Pons (tissue), 1 donor: Measurements from ENCODE around the gene PRPF40B.
A peak's percentile ranks its signal among the peaks of the same experiment; 100 is the strongest.

Experiments
- DNase-seq: peaks from one replicate; pipeline ENCODE4 v3.0.0-alpha.2; 2016; ENCODE audit warnings: low spot score

PRPF40B gene

GRCh38 chr12:49636574-49636973 lies 13.2 kb downstream of the PRPF40B start:
- DNase-seq, result no peak

- peak; percentile 89 for DNase-seq
Observed at GRCh38 chr12:49636979-49637755, 13.8 kb downstream of the PRPF40B start.

- DNase-seq, result no peak
Observed at GRCh38 chr12:49641748-49642369, 18.5 kb downstream of the PRPF40B start.

- no peak for DNase-seq
Observed at GRCh38 chr12:49642370-49642802, 19.0 kb downstream of the PRPF40B start.

- no peak for DNase-seq
Observed at GRCh38 chr12:49643135-49643534, 19.8 kb downstream of the PRPF40B start.

- DNase-seq, result no peak
Observed at GRCh38 chr12:49643961-49644619, 20.7 kb downstream of the PRPF40B start.

GRCh38 chr12:49644620-49644994 lies 21.2 kb downstream of the PRPF40B start:
- DNase-seq, result peak; percentile 84

GRCh38 chr12:49645146-49646039 lies 22.0 kb downstream of the PRPF40B start:
- no peak for DNase-seq

GRCh38 chr12:49646331-49646830 lies 23.0 kb downstream of the PRPF40B start:
- no peak for DNase-seq

- DNase-seq, result no peak
Observed at GRCh38 chr12:49646871-49647654, 23.7 kb downstream of the PRPF40B start.

- no peak for DNase-seq
Observed at GRCh38 chr12:49647827-49648711, 24.7 kb downstream of the PRPF40B start.

- no peak for DNase-seq
Observed at GRCh38 chr12:49648712-49649003, 25.3 kb downstream of the PRPF40B start.

GRCh38 chr12:49649445-49649844 lies 26.1 kb downstream of the PRPF40B start:
- no peak for DNase-seq

GRCh38 chr12:49649892-49650291 lies 26.5 kb downstream of the PRPF40B start:
- no peak for DNase-seq

- DNase-seq, result no peak
Observed at GRCh38 chr12:49651855-49652254, 28.5 kb downstream of the PRPF40B start.

GRCh38 chr12:49652921-49653520 lies 29.7 kb downstream of the PRPF40B start:
- DNase-seq, result no peak

GRCh38 chr12:49654715-49655114 lies 31.4 kb downstream of the PRPF40B start:
- no peak for DNase-seq

- no peak for DNase-seq
Observed at GRCh38 chr12:49655595-49656236, 32.4 kb downstream of the PRPF40B start.

GRCh38 chr12:49658276-49658675 lies 34.9 kb downstream of the PRPF40B start:
- no peak for DNase-seq
